Measurements from ENCODE around the gene SCARB2. TPM values are rescaled to one million over a fixed set of nuclear protein-coding genes. Genes with fewer than 3 reads are reported as not detected.

SCARB2 gene
- total RNA-seq, 1 donor from 2014 or later: 190 TPM

GRCh38 chr4:76168688-76169087, 44.9 kb downstream of the SCARB2 start:
- H3K36me3 ChIP-seq: peaks cover 99% of the 10 kb centered on the region
- ATAC-seq (no peak), DNase-seq (no peak)
- no peak overlapping the region for H3K27ac ChIP-seq
- intact Hi-C loops (cut with DNase I): no loop called here
- no peak for TF ChIP-seq CTCF (IDR thresholded peaks at IDR 0.05)
- H3K4me3 ChIP-seq: no peak overlapping the region
- no peaks in the 10 kb centered on the region for H3K27me3 ChIP-seq
- no peaks in the 10 kb centered on the region for H3K9me3 ChIP-seq
- no peaks in the 10 kb centered on the region for H3K4me1 ChIP-seq

- H3K27me3 ChIP-seq: no peaks in the 10 kb centered on the region
- H3K4me1 ChIP-seq: no peaks in the 10 kb centered on the region
- no peak for TF ChIP-seq CTCF (IDR thresholded peaks at IDR 0.05)
- intact Hi-C loops (cut with DNase I): no loop called here
- H3K9me3 ChIP-seq: no peaks in the 10 kb centered on the region
- no peak for ATAC-seq
- no peak overlapping the region for H3K4me3 ChIP-seq
- no peak overlapping the region for H3K27ac ChIP-seq
- no peak for DNase-seq
- peaks cover 99% of the 10 kb centered on the region for H3K36me3 ChIP-seq
Observed at GRCh38 chr4:76166480-76166879, 47.1 kb downstream of the SCARB2 start.

GRCh38 chr4:76160355-76160754, 53.3 kb downstream of the SCARB2 start:
- Histone ChIP-seq H3K4me3 (no peak overlapping the region), H3K27me3 (no peaks in the 10 kb centered on the region), H3K9me3 (no peaks in the 10 kb centered on the region), H3K27ac (no peak overlapping the region), H3K4me1 (no peaks in the 10 kb centered on the region), H3K36me3 (peaks cover 68% of the 10 kb centered on the region)
- DNase-seq (no peak), ATAC-seq (no peak)
- intact Hi-C loops (cut with DNase I): no loop called here
- no peak for TF ChIP-seq CTCF (IDR thresholded peaks at IDR 0.05)

GRCh38 chr4:76156635-76157034, 57.0 kb downstream of the SCARB2 start:
- no peak overlapping the region for H3K4me3 ChIP-seq
- H3K27me3 ChIP-seq: no peaks in the 10 kb centered on the region
- no peak for TF ChIP-seq CTCF (IDR thresholded peaks at IDR 0.05)
- intact Hi-C loops (cut with DNase I): no loop called here
- H3K36me3 ChIP-seq: peaks cover 32% of the 10 kb centered on the region
- no peak for DNase-seq
- H3K9me3 ChIP-seq: no peaks in the 10 kb centered on the region
- no peaks in the 10 kb centered on the region for H3K4me1 ChIP-seq
- ATAC-seq: no peak
- H3K27ac ChIP-seq: no peak overlapping the region

- H3K27ac ChIP-seq: no peak overlapping the region
- H3K36me3 ChIP-seq: peaks cover 25% of the 10 kb centered on the region
- TF ChIP-seq CTCF (IDR thresholded peaks at IDR 0.05): no peak
- no peaks in the 10 kb centered on the region for H3K4me1 ChIP-seq
- intact Hi-C loops (cut with DNase I): no loop called here
- no peak overlapping the region for H3K4me3 ChIP-seq
- no peak for ATAC-seq
- DNase-seq: no peak
- H3K27me3 ChIP-seq: no peaks in the 10 kb centered on the region
- no peaks in the 10 kb centered on the region for H3K9me3 ChIP-seq
Observed at GRCh38 chr4:76155979-76156378, 57.6 kb downstream of the SCARB2 start.

GRCh38 chr4:76153356-76153755, 60.3 kb downstream of the SCARB2 start:
- DNase-seq (no peak), ATAC-seq (no peak)

More at GRCh38 chr4:76153356-76153755, 60.3 kb downstream of the SCARB2 start:
- no peaks in the 10 kb centered on the region for H3K27me3 ChIP-seq
- no peaks in the 10 kb centered on the region for H3K36me3 ChIP-seq
- no peaks in the 10 kb centered on the region for H3K9me3 ChIP-seq
- H3K4me1 ChIP-seq: peaks cover 6% of the 10 kb centered on the region
- no peak overlapping the region for H3K27ac ChIP-seq
- intact Hi-C loops (cut with DNase I): no loop called here
- H3K4me3 ChIP-seq: no peak overlapping the region
- TF ChIP-seq CTCF (IDR thresholded peaks at IDR 0.05): no peak
